Muscle of arm (tissue), 12 donors: Measurements from ENCODE around the gene USP22. TPM values are rescaled to one million over a fixed set of nuclear protein-coding genes. Genes with fewer than 3 reads are reported as not detected.

Experiments
- DNase-seq: peaks from one replicate; pipeline ENCODE4 v3.0.0-alpha.2; 2013
- polyA plus RNA-seq, 12 donors: library from polyadenylated mRNA; unstranded; fragments of 120-200 nt; gene quantifications; one replicate each; pipeline ENCODE4 v1.2.1, GENCODE V29; 2013; ENCODE audit not compliant: insufficient read length in 12 of 12

USP22 gene
- polyA plus RNA-seq, 12 donors: 152 to 223 (median 172) TPM

DNA sequence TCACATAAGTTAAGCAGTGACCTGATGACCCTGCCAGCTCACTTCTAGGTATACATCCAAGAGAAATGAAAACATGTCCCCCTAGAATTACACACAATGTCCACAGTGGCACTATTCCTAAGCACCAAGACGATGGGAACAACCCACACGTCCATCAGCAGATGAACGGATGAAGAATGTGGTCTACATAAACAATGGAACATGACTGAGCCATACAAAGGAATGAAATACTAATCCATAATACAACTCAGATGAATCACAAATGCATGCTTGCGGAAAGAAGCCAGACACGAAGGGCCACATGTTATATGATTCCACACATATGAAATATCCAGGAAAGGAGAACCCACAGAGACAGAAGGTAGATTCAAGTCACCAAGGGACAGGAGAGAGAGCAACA, 17.4 kb downstream of the USP22 start:
- DNase-seq: no peak

DNA sequence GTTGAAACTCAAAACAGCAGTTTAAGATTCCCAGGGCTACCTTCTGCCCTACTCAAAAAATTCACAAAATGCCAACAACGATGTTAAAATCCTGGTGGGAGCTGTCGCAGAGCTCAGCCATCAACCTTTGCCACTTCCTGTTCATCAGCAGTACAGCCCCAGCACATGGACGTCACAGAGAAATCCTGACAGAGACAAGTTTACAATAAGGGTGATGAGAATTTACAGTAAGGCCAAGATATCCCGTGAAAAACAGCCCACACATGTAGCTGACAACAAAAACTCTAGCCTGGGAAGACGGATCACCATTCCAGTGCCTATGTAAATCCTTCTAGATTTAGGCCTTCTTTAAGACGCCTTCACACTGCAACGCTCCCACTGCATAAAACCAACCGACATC, 18.8 kb downstream of the USP22 start:
- no peak for DNase-seq

DNA sequence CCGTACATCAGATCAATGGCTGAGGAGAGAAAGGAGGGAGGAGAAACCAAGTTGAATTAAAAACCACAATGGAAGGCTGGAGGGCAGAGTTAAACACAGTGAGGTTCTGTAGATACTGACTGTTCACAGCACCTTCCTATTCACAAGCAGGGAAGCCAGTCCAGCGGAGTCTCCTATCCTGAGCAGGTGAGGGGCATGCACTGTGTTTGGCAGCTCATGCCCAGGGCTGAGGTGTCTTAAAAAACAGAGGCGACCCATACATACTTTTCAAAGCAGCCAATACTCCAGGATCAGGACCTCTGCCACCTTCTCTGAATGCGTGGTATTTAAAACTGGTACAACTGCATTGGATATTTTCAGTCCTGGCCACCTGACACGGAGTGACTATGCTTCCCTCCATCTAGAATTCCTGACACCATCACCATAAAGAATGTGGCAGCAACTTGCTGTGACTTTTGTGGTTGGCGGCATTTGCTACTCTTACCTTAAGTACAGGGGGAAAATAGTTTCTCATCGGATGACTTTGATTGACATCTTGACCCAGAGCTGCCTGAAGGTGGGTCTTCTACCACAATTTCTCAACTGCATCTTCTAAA, 21.5 kb downstream of the USP22 start:
- DNase-seq: no peak

DNA sequence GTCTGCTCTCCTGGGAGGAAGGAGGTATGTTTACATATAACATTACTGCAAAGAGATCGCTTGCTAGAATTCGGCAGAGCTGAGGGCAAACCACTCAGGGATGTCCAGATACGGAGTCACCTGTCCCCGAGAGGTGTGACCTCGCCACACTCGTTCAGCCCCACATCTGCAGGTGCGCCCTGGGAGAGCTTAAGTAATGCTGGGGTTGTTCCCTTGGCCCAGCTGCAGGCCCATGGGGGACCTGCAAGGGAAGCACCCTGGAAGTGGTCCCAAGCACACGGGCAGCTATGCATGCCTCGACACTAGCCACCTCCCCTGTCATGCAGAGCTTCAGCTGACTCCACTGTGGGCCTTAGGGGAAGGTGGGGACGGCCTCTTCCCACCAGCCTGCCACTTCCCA, 22.2 kb downstream of the USP22 start:
- no peak for DNase-seq

DNA sequence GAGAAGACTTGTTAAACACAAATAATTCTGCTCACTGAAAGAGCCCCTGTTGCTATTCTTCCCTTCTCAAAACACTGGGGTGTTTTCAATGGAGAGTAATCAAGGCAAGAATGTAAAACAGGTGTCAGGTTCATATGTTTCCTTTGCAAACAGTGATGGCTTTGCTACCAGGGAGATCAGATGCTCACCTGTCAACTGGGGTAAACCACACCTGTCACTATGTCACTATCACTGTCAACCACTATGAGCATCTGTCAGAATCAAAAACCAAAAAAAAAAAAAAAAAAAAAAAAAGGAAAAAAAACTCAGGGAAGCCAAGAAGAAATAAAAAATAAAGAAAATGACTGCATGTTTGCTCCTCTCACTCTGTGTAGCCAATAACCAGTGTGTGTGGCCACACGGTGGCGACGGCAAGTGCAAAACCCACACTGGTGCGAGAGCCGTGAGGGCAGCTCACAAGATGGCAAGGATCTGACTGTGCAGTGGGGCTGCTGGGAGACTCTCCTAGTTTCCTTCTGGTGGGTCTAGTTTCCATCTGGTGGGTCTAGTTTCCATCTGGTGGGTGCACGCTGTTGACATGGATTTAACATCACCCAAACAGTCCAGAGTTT, 22.7 kb downstream of the USP22 start:
- DNase-seq: no peak

DNA sequence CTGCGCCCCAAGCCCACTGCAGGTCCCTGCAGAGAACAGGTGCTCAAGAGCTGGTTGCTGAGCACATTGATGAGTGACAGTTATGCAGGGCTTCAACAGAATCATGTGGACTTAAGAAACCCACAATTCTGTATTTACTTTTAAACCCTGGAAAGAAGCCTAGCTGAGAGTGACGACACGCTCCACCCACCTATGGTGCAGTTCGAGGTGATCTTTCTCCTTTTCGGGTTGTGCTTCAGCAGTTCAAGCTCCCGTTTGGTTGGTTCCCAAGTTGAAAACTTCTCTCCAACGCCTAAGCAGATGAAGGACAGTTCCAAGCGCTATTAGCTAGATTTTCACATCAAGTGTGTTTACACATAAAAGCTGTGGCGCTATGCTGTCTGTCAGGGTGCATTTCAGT, 23.9 kb downstream of the USP22 start:
- no peak for DNase-seq

DNA sequence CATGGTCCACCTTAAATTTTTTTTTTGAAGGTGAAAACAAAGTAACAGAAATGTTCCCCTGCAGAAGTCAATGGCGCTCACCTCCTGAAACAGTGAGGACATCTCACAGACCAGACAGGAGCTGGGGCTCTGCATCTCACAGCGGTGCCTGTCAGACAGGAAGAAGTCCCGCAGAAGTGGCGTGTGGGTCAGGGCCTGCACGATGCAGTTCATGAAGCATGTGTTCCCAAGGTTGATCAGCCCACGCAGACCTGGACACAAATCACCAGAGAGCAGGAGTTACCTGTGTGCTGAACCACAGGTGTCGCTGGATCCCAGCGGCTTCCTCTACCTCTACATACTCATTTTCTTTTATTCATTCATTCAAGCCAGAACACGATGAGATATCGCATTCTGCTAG, 24.9 kb downstream of the USP22 start:
- DNase-seq: no peak

DNA sequence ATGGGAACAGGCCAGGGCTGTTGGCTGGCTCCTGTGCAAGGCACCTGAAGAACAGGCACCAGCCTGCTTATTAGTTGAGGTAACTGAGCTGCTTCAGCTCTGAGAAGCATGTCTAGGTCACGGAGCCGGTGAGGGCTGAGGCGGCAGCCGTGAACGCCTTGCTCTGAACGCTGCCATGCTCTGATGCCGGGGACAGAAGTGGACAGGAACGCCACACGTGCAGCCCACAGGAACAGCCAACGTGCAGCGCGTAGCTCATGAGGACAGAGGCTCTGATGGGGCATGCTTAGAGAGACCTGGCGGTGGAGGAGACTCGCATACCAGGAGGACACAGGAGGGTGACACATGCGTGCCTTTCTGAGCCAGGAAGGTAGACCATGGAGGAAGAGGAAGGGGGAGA, 25.6 kb downstream of the USP22 start:
- no peak for DNase-seq

DNA sequence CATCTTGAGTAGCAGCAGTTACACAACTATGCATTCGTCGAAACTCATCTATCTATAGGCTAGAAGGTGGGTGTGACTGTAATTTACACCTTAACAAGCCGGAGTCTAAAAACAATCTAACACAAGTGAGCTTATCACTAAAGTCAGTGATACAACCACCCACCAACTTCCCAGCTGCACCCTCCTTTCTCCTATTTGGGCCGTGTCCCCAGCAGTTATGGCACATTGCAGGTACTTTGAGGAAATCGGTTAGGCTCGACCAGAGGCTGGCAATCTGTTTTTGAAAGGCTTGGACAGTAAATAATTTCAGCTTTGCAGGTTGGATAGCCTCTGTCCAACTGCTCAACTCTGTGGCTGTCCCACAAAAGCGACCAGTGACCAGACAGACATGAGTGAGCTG, 26.0 kb downstream of the USP22 start:
- DNase-seq: no peak

DNA sequence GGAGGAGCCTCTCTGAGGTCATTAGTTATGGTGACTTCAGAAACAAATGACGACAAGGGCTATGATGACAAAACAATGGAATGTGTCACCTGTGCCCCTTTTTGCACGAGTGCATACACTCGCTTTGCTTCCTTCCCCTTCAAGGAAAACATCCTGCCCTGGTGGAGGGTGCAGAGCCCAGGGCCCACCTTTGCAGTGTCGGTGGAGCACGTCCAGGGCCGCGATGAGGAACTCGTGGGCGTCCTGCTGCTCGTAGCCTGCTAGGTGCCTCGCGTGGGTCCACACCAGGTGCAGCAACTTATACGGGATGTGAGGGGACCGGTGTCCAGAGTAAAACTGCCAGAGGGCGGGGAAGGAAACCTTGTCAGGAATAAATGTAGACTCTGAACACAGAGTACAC, 27.2 kb downstream of the USP22 start:
- no peak for DNase-seq

DNA sequence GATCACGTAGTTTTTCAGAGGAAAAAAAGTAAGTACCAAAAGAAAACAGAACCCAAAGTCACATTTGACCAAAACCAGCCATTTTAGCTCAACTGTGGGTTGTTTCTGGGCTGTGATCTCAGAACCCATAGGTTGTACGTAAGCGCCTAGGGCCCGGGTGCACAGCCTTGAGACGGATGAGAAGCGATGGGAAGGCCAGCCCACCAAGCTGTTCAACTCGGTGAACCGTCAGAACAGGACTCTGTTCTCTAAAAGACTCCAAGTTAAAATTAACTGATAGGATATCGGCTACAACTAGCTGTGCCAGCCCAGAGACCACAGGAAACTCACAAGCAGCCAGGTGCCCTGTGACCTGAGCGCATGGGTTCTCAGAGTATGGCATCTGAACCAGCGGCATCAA, 28.3 kb downstream of the USP22 start:
- no peak for DNase-seq

DNA sequence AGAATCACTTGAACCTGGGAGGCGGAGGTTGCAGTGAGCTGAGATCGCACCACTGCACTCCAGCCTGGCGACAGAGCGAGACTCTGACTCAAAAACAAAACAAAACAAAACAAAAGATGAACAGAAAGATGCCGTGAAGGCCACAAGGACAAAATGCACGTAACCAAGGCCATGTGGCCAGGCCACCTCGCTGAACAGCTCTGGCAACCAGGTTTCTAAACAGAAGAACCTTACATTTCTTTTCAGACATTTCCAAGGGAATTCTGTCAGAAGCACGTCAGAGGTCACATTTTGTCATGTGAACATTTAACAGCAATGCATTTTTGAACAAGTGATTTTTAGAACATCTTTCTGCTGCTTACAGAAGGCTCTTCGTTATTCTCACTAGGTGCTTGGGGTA, 28.8 kb downstream of the USP22 start:
- no peak for DNase-seq

DNA sequence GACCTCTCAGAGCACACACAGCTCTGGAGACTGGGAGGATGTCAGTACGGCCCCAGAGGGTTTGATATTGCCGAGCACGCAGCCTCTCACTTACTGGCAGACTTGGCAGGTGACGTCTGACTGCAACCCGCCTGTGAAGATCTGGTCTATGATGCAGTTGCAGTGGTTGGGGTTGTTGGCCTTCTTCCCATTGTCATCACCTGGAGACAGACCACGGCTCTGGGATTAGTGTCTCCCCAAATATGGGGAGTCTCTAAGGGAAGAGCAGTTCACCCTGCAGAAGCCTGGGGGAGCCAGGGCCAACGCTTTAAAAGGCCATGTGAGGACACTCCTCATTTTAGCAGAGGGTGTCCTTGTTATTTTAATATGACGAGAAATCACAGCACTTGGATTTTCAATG, 30.1 kb downstream of the USP22 start:
- no peak for DNase-seq

DNA sequence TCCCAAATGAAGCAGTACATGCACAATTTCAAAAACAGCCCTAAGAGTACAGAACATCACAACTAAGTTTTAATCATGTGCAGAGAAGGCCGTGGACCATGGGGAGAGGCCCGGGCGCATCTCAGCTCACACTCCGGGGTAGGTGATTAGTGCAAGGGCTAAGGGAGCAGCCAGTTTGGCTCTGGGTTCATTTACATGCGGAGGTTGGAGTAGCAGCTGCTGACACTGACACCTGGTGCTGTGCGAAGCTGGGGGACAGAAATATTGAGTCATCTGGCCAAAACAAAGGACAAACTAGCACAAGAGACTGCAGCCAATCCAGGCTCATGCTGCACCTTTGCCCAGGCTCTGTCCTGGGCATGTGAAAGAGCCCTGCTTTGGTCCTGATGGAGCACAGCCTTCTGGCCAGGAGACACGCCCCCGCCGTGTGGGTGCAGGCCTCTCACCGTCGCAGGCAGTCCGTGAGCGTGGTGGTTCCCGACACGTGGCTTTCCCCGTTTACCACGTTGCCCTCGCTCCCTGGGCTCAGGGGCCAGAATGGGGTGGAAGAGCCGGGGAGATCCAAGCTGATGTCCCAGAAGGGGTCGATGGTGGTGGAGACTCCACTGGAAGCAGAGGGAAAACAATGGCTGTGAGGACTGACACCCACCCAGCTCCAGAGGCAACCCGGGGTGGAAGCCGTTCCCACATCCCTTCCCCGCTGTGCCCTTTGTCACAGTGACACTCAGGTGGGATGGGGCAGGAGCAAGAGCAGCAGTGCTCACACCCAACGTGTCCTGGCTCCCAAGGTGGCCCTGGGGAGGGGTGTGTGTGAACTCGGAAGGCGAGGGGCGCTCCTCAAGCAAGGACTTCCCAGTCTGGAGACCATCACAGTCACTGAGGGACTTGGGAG, 31.9 kb downstream of the USP22 start:
- no peak for DNase-seq

DNA sequence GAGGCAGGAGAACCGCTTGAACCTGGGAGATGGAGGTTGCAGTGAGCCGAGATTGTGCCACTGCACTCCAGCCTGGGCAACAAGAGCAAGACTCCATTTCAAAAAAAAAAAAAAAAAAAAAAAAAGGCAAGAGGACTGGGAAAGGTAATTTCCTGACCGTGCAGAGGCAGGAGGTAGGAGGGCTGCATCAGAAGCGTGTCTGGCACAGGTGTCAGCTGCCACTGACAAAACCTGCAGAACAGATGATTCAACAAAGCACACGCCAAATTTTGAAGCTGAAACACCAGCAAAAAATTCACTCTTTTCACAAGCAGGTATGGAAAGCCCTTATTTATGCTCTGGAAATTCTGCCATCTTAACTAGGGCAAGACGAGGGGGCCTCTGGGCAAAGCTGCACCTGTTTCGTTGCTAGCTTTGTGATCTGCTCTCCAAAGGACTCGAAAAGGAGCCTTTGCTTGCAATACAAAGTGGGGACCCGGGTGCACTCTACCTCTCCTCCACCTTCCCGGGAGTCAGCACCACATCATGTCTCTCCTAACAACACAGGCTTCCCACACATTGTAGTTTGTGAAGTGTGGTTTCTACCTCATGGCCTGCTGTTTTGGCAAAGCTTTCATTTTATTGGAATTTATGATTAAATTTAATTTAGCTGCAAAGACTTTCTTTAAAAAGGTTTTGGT, 33.7 kb downstream of the USP22 start:
- DNase-seq: no peak

DNA sequence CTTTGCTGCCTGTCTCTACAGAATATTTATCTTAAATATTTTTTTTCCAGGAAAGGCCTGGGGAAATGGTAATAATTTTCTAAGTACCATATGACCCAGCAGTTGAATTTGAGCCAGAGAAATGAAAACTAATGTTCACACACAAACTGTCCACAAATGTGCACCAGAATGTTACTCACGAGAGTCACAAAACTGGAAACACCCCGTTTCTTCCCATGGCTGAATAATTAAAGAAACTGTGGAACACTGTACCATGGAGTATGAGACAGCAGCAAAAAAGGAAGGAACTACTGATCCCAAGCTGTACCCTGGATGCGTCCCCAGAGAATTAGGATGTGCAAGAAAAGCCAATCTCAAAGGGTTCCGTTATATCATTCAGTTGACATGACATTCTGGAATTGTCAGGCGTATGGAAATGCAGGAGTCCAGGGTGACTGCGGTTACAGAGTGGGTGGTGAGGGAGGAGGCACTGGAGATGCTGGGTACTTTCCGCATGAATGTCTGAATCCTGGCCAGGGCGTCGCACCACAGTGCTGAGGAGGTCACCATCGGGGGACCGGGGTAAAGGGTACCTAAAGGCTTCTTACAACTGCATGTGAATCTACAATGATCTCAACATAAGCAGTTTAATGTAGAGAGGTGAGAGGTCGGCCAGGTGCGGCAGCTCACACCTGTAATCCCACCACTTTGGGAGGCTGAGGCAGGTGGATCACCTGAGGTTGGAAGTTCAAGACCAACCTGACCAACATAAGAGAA, 34.5 kb downstream of the USP22 start:
- no peak for DNase-seq

DNA sequence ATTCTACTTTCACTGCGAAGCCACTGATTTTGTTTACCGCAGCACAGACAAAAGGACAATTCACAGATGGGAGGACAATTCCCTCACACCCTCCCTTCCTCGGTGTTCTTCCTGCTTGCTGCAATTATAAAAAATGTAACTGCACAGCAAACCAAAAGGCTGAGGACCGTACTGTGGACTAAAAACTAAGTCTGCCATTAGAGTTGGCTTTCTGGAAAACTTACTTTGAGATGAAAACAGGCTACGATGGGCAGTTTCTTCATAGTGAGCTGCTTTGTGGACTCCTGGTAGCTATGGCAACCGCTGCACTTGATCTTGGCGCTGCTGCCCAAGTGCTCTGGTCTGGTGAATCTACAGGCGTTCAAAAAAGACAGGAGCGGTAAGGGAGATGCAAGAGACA, 35.2 kb downstream of the USP22 start:
- DNase-seq: no peak

DNA sequence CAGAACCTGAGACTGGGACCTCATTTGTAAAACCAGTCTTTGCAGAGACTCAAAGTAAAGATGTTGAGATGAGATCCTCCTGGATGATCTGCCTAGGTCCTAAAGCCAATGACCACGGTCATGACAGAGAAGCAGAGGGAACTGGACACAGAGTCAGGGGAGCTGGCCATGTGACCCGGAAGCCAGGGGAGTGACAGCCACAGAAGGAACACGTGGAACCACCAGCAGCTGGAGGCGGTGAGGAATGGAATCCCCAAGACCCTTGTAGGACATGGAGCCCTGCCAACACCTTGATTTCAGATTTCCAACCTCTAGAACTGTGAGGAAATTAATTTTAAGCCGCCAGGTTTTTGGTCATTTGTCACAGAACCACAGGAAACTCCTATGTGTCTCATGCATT, 37.0 kb downstream of the USP22 start:
- DNase-seq: no peak

DNA sequence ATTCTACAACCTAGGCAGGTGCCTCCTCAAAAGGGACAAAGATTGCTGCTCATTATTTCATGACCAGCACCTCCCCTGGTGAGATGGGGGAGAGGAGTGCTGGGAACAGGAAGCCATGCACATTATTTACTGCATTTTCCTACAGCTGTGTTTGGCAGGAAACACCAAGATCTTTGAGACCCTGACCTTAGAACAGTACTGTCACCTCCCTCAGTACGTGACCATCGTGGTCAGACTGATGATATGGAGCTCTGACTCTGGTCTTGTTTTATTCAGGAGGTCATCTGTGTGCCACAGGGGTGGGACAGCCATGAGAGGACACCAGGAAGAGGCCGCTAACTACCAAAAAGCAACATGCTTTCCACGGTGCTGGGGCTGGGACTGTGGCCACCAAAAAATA, 37.4 kb downstream of the USP22 start:
- DNase-seq: no peak

DNA sequence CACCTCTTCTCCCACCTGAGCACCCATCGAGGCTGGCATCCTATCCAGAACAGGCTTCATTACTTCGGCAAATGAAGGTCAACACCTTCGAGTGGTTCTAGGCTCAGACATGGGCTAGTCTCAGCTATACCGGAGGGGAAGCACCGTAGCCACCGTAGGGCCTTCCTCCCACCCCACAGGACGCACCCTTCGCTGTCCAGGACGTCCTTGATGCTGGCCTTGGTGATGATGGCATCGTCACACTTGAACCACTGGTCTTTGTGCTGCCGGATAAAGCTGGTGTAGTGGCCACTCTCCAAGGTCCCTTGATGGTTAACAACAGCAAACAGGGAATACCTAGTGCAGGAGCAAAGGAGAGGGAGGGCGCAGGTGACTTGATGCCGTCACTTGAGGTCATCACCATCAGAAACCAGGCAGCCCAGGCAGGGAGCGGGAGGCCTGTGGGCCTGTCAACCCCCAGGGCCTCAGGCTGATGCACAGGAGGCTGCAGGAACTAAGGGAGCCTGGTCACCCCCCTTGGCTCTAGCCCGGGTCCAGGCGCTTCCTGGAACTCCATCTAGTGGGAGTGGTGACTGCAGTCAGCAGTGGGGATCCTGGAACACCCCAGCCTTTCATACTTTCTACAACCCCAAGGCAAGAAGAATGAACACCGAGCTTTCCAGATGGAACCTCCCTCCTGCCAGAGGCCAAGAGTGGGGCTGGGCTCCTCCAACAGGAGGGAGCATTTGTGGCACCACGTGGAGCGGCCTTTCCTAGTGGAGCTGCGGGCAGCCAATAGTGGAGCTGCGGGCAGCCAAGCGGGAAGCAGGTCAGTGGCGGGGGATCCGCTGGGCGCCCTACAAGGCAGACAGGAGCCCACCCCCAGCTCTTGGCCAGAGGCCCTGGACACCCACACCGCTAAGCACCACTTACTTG, 38.5 kb downstream of the USP22 start:
- no peak for DNase-seq
